Dendritic cell treated with granulocyte-macrophage colony-stimulating factor and Interleukin-4, amounts not matched to agents 40 ng/mL and 50 ng/mL, for 4 days (primary cell): Measurements from ENCODE around the gene SZT2.

Experiments used
- H3K27ac Mint-ChIP-seq: one replicate; pipeline ENCODE4 v1.8.0; 2022; ENCODE audit warnings: mild to moderate bottlenecking, mixed read lengths
- H3K27me3 Mint-ChIP-seq: one replicate; pipeline ENCODE4 v1.8.0; 2022; ENCODE audit warnings: mild to moderate bottlenecking, mixed read lengths
- H3K36me3 Mint-ChIP-seq: one replicate; pipeline ENCODE4 v1.8.0; 2022; ENCODE audit warnings: low read depth, mixed read lengths
- H3K4me1 Mint-ChIP-seq: one replicate; pipeline ENCODE4 v1.8.0; 2022; ENCODE audit warnings: low read depth, mixed read lengths
- H3K4me3 Mint-ChIP-seq: one replicate; pipeline ENCODE4 v1.8.0; 2022; ENCODE audit warnings: mild to moderate bottlenecking, moderate library complexity, mixed read lengths
- H3K9me3 Mint-ChIP-seq: one replicate; pipeline ENCODE4 v1.8.0; 2022; ENCODE audit warnings: mixed read lengths
- intact Hi-C: fragments of 100-400 bp; cut with micrococcal nuclease; formaldehyde crosslinking; loops from one replicate; pipeline ENCODE4 v1.15.0; 2022

SZT2 gene

DNA sequence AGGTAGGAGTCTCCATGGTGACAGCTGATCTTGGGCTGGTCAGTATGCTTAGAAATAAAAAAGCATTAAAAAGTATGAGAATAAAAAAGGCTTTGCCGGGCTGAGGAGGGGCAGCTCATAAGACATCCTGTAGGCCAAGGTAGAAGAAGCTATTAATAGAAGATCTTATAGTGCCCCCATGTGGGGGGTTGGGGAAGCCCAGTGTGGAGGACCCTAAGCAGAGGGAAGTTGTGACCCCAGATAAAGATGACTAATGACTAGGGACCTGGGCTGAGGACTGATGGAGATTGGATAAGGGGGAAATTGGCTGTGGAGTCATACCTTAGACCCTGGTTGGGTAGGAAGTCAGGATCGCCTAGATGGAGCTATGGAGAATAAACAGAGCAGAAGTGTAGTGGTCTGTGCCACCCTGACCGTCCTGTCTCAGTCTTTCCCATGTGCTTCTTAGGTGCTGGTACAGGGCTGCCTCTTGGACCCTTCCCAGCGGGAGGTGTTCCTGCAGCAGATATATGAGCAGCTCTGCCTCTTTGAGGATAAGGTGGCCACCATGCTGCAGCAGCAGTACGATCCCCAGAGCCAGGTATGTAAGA, 25.0 kb downstream of the SZT2 start:
- no peaks in the 10 kb centered on the region for H3K9me3 Mint-ChIP-seq
- H3K27me3 Mint-ChIP-seq = no peaks in the 10 kb centered on the region
- intact Hi-C loops = loop anchor here (1.0 kb wide), 2 partner anchors 176 to 187 kb away; no protein-coding TSS in a partner anchor
- H3K4me3 Mint-ChIP-seq = no peak overlapping the region
- peaks cover 41% of the 10 kb centered on the region for H3K36me3 Mint-ChIP-seq
- H3K27ac Mint-ChIP-seq = no peak overlapping the region
- H3K4me1 Mint-ChIP-seq = peaks cover 5% of the 10 kb centered on the region

DNA sequence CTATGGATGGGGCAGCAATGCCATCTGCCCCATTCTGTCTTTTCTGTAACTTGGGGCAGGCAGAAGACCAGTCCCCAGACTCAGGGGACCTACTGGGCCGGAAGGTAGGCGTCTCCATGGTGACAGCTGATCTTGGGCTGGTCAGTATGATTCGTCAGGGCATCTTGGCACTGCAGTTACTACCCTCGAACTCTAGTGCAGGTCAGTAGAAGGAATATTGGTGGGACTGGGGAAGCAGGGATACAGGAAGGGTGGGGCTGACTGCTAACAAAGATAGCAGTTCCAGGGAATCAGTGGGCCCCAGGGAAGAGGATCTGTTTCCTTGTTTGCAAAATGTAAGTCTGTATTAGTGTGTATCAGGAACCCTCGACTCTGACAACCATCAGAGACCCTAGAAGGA, 26.2 kb downstream of the SZT2 start:
- peaks cover 5% of the 10 kb centered on the region for H3K4me1 Mint-ChIP-seq
- H3K27ac Mint-ChIP-seq = no peak overlapping the region
- intact Hi-C loops = no loop called here
- H3K4me3 Mint-ChIP-seq = no peak overlapping the region
- H3K27me3 Mint-ChIP-seq = no peaks in the 10 kb centered on the region
- no peaks in the 10 kb centered on the region for H3K9me3 Mint-ChIP-seq
- H3K36me3 Mint-ChIP-seq = peaks cover 30% of the 10 kb centered on the region

DNA sequence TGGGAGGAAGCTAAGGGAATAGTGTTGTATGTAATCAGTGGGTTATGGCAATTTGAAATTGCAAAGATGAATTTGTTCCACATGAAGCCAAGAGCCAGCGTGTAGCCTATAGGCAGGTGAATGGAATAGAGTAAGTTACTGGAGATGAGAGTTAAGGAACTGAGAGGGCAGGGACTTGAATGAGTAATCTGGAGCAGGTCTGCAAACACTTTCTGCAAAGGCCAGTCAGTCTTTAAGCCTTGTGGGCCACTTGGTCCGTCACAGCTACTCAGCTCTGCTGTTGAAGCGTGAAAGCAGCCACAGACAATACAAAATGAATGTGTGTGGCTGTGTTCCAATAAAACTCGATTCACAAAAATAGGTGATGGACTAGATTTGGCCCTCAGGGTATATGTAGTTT, 29.2 kb downstream of the SZT2 start:
- intact Hi-C loops = no loop called here
- Mint-ChIP-seq H3K4me3 (no peak overlapping the region), H3K27ac (no peak overlapping the region), H3K9me3 (no peaks in the 10 kb centered on the region), H3K27me3 (no peaks in the 10 kb centered on the region), H3K36me3 (peaks cover 9% of the 10 kb centered on the region), H3K4me1 (peaks cover 5% of the 10 kb centered on the region)

DNA sequence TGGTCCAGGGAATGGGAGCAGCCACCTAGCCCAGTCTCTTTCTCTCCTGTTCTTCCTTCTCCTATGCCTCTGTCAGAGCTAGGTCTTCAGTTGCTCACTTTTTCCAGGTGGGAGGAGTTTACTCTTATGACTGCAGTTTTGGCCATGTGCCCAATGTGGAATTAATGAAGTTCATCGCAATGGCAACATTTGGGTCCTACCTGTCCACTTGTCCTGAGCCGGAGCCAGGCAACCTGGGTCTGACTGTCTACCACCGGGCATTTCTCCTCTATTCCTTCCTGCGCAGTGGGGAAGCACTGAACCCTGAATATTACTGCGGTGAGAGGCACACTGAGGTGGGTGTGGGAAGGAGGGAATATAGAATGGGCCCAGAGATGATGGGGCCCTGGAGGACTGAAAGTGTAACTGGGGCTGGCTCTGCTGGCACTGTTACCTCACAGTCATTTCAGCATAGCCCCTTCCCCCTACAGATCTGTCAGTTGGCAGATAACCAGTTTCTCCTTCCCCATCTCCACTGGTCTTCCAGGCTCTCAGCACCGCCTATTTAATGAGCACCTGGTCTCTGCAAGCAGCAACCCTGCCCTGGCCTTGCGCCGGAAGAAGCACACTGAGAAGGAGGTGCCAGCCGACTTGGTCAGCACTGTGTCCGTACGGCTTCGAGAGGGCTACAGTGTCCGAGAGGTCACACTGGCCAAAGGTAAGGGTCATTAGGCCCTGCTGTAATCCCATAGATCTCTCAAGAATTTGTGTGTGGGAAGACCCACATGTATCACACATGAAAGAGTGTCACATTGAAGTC, 30.1 kb downstream of the SZT2 start:
- Mint-ChIP-seq H3K9me3 (no peaks in the 10 kb centered on the region), H3K4me3 (no peak overlapping the region), H3K4me1 (peaks cover 4% of the 10 kb centered on the region), H3K27ac (no peak overlapping the region), H3K27me3 (no peaks in the 10 kb centered on the region), H3K36me3 (peaks cover 5% of the 10 kb centered on the region)
- intact Hi-C loops = no loop called here

DNA sequence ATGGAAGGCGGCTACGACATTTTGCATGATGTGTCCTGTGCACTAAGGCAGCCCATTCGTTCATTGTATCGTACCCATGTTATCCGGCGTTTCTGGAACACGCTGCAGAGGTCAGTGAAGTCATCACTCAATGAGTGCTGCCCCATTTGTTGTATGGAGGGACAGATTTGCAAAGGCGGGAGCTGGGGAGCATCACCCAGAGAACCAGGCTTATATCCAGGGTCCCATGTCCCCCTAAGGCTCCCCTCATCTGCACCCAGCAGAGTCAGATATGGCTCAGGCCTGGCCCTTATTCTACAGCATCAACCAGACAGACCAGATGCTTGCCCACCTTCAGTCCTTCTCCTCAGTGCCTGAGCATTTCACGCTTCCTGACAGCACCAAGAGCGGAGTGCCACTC, 31.2 kb downstream of the SZT2 start:
- Mint-ChIP-seq H3K36me3 (no peaks in the 10 kb centered on the region), H3K4me1 (no peaks in the 10 kb centered on the region), H3K9me3 (no peaks in the 10 kb centered on the region), H3K27me3 (no peaks in the 10 kb centered on the region), H3K27ac (no peak overlapping the region), H3K4me3 (no peak overlapping the region)
- intact Hi-C loops = no loop called here

DNA sequence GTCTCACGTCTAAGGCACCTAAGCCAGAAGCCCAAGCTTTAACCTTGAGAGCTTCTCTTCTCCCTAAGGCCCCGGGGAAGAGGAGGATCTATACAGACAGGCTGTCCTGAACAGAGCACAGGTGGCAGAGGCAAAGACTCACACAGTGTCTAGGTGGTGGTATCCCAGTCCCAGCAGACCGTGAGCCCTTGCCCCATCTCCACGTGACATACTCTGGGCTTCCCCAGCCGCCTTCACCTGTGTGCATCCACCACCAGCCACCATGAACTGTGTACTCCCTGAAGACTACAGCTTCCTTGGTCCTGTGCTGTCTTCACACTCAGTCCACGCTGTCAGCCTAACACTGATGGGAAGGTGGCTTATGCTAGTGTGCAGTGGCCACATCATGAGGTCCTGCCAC, 31.7 kb downstream of the SZT2 start:
- Mint-ChIP-seq H3K27me3 (no peaks in the 10 kb centered on the region), H3K36me3 (no peaks in the 10 kb centered on the region), H3K27ac (no peak overlapping the region), H3K9me3 (no peaks in the 10 kb centered on the region), H3K4me3 (no peak overlapping the region), H3K4me1 (no peaks in the 10 kb centered on the region)
- intact Hi-C loops = no loop called here

DNA sequence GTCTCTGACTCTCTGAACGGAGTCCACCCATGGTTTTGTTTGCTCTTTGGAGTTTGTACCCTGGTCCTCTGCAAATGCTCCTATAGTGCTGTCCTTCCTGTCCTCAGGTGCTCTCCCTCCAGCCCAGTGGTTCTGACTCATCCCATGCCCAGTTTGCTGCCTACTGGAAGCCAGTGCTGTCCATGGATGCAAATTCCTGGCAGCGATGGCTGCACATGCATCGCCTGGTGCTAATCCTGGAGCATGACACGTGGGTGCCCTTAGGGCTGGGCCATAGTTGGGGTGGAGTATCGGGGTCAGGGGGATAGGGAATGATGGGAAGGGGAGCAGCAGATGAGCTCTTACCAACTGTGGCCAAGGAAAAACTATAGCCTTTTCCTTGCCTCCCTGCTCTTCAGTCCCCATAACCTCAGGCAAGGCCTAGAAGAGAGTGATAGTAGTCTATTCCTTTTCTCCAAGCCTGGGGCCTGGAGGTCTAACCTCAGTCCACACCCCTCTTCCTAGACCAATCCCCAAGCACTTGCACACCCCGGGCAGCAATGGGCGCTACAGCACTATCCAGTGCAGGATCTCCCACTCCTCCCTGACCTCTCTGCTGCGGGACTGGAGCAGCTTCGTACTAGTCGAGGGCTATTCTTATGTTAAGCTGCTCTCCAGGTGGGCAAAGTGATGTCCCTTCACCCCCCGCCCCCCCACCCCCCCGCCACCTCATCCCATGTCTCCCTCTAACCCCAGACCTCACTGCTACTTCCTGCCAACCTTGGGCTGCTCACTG, 32.5 kb downstream of the SZT2 start:
- intact Hi-C loops = no loop called here
- Mint-ChIP-seq H3K36me3 (no peaks in the 10 kb centered on the region), H3K4me3 (no peak overlapping the region), H3K27me3 (no peaks in the 10 kb centered on the region), H3K4me1 (no peaks in the 10 kb centered on the region), H3K27ac (no peak overlapping the region), H3K9me3 (no peaks in the 10 kb centered on the region)

DNA sequence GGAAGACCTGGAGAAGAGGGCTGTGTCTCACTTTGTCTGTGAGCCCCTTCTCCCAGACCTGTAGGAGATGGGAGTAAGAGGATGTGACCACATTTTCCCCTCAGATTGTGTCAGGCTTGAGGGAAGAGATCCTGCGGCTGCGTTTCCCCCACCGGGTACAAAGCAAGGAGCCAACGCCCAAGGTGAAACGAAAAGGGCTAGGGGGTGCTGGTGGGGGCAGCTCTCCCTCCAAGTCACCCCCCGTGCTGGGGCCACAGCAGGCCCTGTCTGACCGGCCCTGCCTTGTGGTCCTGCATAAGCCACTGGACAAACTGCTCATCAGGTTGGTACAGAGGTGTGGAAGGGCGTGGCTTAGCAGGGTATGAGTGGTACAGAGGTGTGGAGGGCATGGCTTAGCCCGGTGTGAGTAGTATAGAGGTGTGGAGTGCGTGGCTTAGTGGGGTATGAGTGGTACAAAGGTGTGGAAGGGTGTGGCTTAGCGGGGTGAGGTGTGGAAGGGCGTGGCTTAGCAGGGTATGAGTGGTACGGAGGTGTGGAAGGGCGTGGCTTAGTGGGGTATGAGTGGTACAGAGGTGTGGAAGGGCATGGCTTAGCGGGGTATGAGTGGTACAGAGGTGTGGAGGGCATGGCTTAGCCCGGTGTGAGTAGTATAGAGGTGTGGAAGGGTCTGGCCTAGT, 33.4 kb downstream of the SZT2 start:
- intact Hi-C loops = no loop called here
- H3K36me3 Mint-ChIP-seq = no peaks in the 10 kb centered on the region
- no peak overlapping the region for H3K27ac Mint-ChIP-seq
- no peaks in the 10 kb centered on the region for H3K27me3 Mint-ChIP-seq
- no peaks in the 10 kb centered on the region for H3K9me3 Mint-ChIP-seq
- no peak overlapping the region for H3K4me3 Mint-ChIP-seq
- no peaks in the 10 kb centered on the region for H3K4me1 Mint-ChIP-seq

DNA sequence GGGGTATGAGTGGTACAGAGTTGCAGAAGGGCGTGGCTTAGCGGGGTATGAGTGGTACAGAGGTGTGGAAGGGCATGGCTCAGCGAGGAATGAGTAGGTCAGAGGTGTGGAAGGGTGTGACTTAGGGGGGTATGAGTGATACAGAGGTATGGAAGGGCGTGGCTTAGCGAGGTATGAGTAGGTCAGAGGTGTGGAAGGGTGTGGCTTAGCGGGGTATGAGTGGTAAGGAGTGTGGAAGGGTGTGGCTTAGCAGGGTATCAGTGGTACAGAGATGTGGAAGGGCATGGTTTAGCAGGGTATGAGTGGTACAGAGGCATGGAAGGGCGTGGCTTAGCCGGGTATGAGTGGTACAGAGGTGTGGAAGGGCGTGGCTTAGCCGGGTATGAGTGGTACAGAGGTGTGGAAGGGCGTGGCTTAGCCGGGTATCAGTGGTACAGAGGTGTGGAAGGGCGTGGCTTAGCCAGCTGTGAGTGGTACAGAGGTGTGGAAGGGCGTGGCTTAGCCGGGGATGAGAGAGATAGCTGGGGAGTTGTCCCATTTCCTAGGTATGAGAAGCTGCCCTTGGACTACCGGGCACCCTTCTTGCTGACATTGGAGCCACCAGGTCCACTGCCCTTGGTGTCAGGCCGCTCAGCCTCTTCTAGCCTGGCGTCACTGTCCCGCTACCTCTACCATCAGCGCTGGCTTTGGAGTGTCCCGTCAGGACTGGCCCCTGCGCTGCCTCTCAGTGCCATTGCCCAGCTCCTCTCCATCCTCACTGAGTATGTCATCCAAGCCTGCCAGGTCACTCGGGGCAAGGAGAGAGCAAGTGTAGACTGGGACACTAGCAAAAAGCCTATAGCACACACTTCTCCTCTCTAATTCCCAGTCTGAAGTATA, 34.2 kb downstream of the SZT2 start:
- Mint-ChIP-seq H3K27ac (no peak overlapping the region), H3K36me3 (no peaks in the 10 kb centered on the region), H3K9me3 (no peaks in the 10 kb centered on the region), H3K27me3 (no peaks in the 10 kb centered on the region), H3K4me1 (no peaks in the 10 kb centered on the region), H3K4me3 (no peak overlapping the region)
- intact Hi-C loops = no loop called here

DNA sequence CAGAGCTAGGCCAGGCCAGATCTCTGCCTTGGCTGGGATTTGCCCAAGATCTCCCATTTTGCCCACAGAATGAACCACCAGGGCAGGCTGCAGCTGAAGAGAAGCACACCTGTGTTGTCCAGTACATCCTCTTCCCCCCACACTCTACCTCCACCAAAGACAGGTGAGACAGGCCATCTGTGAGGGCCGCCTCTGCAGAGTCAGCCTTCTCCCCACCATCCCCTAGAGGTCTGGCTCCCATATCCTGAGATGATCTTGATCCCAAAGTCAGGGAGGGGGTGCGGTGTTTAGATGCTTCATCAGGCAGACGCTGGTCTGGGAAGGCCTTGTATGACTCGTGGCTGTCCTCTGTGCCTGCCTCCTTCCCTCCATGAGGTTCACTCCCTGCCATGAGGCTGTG, 35.3 kb downstream of the SZT2 start:
- H3K27ac Mint-ChIP-seq = no peak overlapping the region
- H3K27me3 Mint-ChIP-seq = no peaks in the 10 kb centered on the region
- H3K4me3 Mint-ChIP-seq = no peak overlapping the region
- no peaks in the 10 kb centered on the region for H3K36me3 Mint-ChIP-seq
- no peaks in the 10 kb centered on the region for H3K9me3 Mint-ChIP-seq
- no peaks in the 10 kb centered on the region for H3K4me1 Mint-ChIP-seq
- intact Hi-C loops = no loop called here

DNA sequence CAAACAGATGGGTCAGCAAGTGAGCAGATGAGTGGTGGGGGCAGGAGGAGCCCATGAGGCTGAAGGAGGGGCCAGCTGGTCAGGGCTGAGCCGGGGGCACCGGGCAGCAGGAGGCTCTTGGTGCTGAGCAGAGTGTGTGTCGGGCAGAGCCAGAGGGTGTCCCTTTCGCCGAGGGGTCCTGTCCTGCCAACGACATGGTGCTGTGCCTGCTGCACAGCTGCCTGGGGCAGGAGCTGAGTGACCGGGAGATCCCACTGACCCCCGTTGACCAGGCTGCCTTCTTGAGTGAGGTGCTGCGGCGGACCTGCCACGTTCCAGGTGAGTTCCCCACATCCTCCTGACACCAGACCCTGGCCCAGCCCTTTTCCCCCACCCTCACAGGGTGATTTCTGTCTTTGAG, 36.5 kb downstream of the SZT2 start:
- Mint-ChIP-seq H3K9me3 (no peaks in the 10 kb centered on the region), H3K36me3 (no peaks in the 10 kb centered on the region), H3K27me3 (no peaks in the 10 kb centered on the region), H3K27ac (no peak overlapping the region), H3K4me3 (no peak overlapping the region), H3K4me1 (no peaks in the 10 kb centered on the region)
- intact Hi-C loops = no loop called here

DNA sequence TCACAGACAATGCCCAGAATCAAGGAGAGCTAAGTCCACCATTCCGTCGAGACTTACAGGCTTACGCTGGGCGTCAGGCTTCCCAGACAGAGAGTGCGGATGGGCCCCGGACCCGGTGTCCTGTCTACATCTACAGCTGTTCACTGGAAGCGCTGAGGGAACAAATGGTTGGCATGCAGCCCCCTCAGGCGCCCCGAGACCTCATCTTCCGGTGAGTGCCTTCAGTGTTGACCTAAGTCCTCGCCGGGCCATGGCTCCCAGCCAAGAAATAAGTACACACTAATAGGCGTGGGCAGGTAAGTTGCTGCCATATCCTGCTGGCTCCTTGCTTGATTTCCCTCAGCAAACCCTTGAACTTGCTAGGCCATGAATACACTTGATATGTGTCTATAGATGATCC, 37.8 kb downstream of the SZT2 start:
- Mint-ChIP-seq H3K9me3 (no peaks in the 10 kb centered on the region), H3K36me3 (no peaks in the 10 kb centered on the region), H3K4me1 (no peaks in the 10 kb centered on the region), H3K27me3 (no peaks in the 10 kb centered on the region), H3K27ac (no peak overlapping the region), H3K4me3 (no peak overlapping the region)
- intact Hi-C loops = no loop called here

DNA sequence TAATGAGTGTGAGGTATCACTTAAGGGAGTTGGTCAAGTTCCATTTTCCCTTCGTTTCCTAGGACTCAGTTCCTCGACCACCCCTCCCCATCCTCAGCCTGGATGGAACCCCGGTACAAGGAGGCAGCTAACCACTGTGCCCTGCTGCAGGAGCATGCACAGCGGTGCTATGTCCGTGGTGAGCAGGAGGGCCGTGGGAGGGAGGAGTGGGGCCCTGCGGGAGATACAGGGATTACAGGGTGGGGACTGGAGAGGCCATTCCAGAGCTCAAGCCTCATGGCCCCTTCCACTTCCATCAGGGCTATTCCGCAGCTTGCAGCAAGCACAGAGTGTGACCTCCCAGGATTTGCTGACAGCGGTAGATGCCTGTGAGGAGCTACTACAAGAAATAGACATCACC, 38.2 kb downstream of the SZT2 start:
- no peaks in the 10 kb centered on the region for H3K36me3 Mint-ChIP-seq
- no peak overlapping the region for H3K4me3 Mint-ChIP-seq
- no peaks in the 10 kb centered on the region for H3K27me3 Mint-ChIP-seq
- intact Hi-C loops = no loop called here
- H3K4me1 Mint-ChIP-seq = no peaks in the 10 kb centered on the region
- no peak overlapping the region for H3K27ac Mint-ChIP-seq
- H3K9me3 Mint-ChIP-seq = no peaks in the 10 kb centered on the region
